NCI-H748 (cell line): ENCODE measurements around the gene RBM38.
"Not testable (repeated sequence)": the region's sequence is repeated elsewhere in the genome, so short reads cannot be mapped to it uniquely, and the experiment has no call there.

Experiments
- DNase-seq: peaks from one replicate; lab custom pipeline; 2025; ENCODE audit not compliant: unreplicated experiment; lab: John Stamatoyannopoulos, UW

RBM38 gene

GRCh38 chr20:57390604-57391438 lies at the start of gene RBM38:
Gene RBM38, plus strand, starts transcription at chr20:57391396. Its CDS starts 186 bp downstream, at chr20:57391582.
- peak; percentile 68 for DNase-seq

GRCh38 chr20:57341663-57342062 lies 49.5 kb upstream of the RBM38 start:
- DNase-seq, result no peak

GRCh38 chr20:57342829-57343228 lies 48.4 kb upstream of the RBM38 start:
- DNase-seq, result no peak

- DNase-seq, result peak; percentile 50
Measured at GRCh38 chr20:57346477-57346876, 44.7 kb upstream of the RBM38 start.

GRCh38 chr20:57347393-57347792 lies 43.8 kb upstream of the RBM38 start:
- no peak for DNase-seq

- DNase-seq, result not testable (repeated sequence)
Measured at GRCh38 chr20:57348200-57348921, 42.8 kb upstream of the RBM38 start.

GRCh38 chr20:57348922-57349574 lies 42.1 kb upstream of the RBM38 start:
- DNase-seq, result not testable (repeated sequence)

- no peak for DNase-seq
Measured at GRCh38 chr20:57350081-57350710, 41.0 kb upstream of the RBM38 start.

GRCh38 chr20:57350726-57351041 lies 40.5 kb upstream of the RBM38 start:
- not testable (repeated sequence) for DNase-seq

GRCh38 chr20:57351042-57351783 lies 40.0 kb upstream of the RBM38 start, which contains the start of gene RAE1:
Gene RAE1, plus strand, starts transcription at chr20:57351255. Its CDS starts 2,784 bp downstream, at chr20:57354039.
- DNase-seq, result peak; percentile 91

- DNase-seq, result no peak
Measured at GRCh38 chr20:57352305-57352704, 38.9 kb upstream of the RBM38 start.

- DNase-seq, result no peak
Measured at GRCh38 chr20:57353351-57353750, 37.8 kb upstream of the RBM38 start.

- DNase-seq, result no peak
Measured at GRCh38 chr20:57361517-57361916, 29.7 kb upstream of the RBM38 start.

- DNase-seq, result no peak
Measured at GRCh38 chr20:57364451-57364850, 26.7 kb upstream of the RBM38 start.

- no peak for DNase-seq
Measured at GRCh38 chr20:57369596-57369995, 21.6 kb upstream of the RBM38 start.

- no peak for DNase-seq
Measured at GRCh38 chr20:57370316-57370715, 20.9 kb upstream of the RBM38 start.

GRCh38 chr20:57371363-57371762 lies 19.8 kb upstream of the RBM38 start:
- DNase-seq, result no peak

- DNase-seq, result no peak
Measured at GRCh38 chr20:57372157-57372556, 19.0 kb upstream of the RBM38 start.

GRCh38 chr20:57372581-57373350 lies 18.4 kb upstream of the RBM38 start:
- no peak for DNase-seq
